ENCODE results near the gene BAIAP2L2. TPM values are rescaled to one million over a fixed set of nuclear protein-coding genes. Genes with fewer than 3 reads are reported as not detected.

The BAIAP2L2 gene
- total and polyA plus RNA-seq, 10 of the 15 experiments (the other 5 are each of a cell fraction or from before 2014, with no cell fraction given), result 0.08 to 0.38 (median 0.14) TPM; not detected in 6

GRCh38 chr22:38083931-38084631 is 26.4 kb downstream of the BAIAP2L2 start, which contains the start of gene SLC16A8:
SLC16A8 (minus strand) TSS chr22:38084184; CDS start chr22:38082873, 1,311 bp downstream.
- no peak within 1 kb of the TSS for H3K4me2 ChIP-seq (ENCODE audit: control insufficient read depth, insufficient read depth)
- CTCF ChIA-PET, result no interaction called here
- WGBS (ENCODE audit: insufficient coverage, insufficient replicate concordance, low lambda C conversion rate, missing lambda C conversion rate), result 41% methylated on average over 13 of the region's 16 CpGs
- BruUV-seq (replicated peaks), result no TSS peak
- no peak within 1 kb of the TSS for H3K4me3 ChIP-seq
- POLR2A ChIA-PET, result no interaction called here
- H2AFZ ChIP-seq (ENCODE audit: control insufficient read depth, low read depth, low read length), result no peak within 1 kb of the TSS
- H3K9ac ChIP-seq (ENCODE audit: control insufficient read depth, insufficient read depth, low read length), result no peak within 1 kb of the TSS
- no peaks in the 10 kb centered on the region for H3K36me3 ChIP-seq (ENCODE audit: control insufficient read depth in 2 of 2, insufficient read depth in 2 of 2, low read length in 1 of 2)
- in situ Hi-C loops (cut with MboI), result no loop called here
- no peaks in the 10 kb centered on the region for H3K9me3 ChIP-seq (replicated peaks; ENCODE audit: control insufficient read depth, insufficient read depth, low read length)
- intact Hi-C loops (cut with micrococcal nuclease; ENCODE audit: unreplicated experiment), result no loop called here
- no peaks in the 10 kb centered on the region for H3K4me1 ChIP-seq (ENCODE audit: control insufficient read depth, insufficient read depth, low read length)
- no peaks in the 10 kb centered on the region for H4K20me1 ChIP-seq (ENCODE audit: control insufficient read depth, insufficient read depth)
- DNase-seq (ENCODE audit: low read depth, low spot score), result no peak
- H3K27ac ChIP-seq (ENCODE audit: control insufficient read depth, insufficient read depth), result no peak within 1 kb of the TSS
- no peak for FAIRE-seq
- SMC1A ChIA-PET (ENCODE audit: uncharacterized antibody, unreplicated experiment), result no interaction called here
- TF ChIP-seq ETV6 (conservative IDR thresholded peaks at IDR 0.05 in 1 of 2, IDR thresholded peaks at IDR 0.05 in 1 of 2; ENCODE audit: borderline replicate concordance in 1 of 2, low read depth in 1 of 2), result no peak
- no peaks in the 10 kb centered on the region for H3K79me2 ChIP-seq (ENCODE audit: control insufficient read depth, insufficient read depth, low read length)
- RAD21 ChIA-PET (ENCODE audit: unreplicated experiment), result no interaction called here
- ATAC-seq, result no peak
- H3K27me3 ChIP-seq (replicated peaks in 1 of 2; ENCODE audit: control insufficient read depth in 2 of 2, insufficient read depth in 2 of 2, low read length in 1 of 2), result peaks cover 8 to 9% of the 10 kb centered on the region in 2 experiments; a peak in 3 of 4 replicates

- no peaks in the 10 kb centered on the region for H3K9me3 ChIP-seq (replicated peaks; ENCODE audit: control insufficient read depth, insufficient read depth, low read length)
- in situ Hi-C loops (cut with MboI) (no loop called here), intact Hi-C loops (cut with micrococcal nuclease; ENCODE audit: unreplicated experiment) (no loop called here)
- H3K4me2 ChIP-seq (ENCODE audit: control insufficient read depth, insufficient read depth), result no peak overlapping the region
- no peak overlapping the region for H3K9ac ChIP-seq (ENCODE audit: control insufficient read depth, insufficient read depth, low read length)
- ChIA-PET RAD21 (ENCODE audit: unreplicated experiment) (no interaction called here), POLR2A (no interaction called here), SMC1A (ENCODE audit: uncharacterized antibody, unreplicated experiment) (no interaction called here), CTCF (no interaction called here)
- H3K36me3 ChIP-seq (ENCODE audit: control insufficient read depth in 2 of 2, insufficient read depth in 2 of 2, low read length in 1 of 2), result no peaks in the 10 kb centered on the region
- no peaks in the 10 kb centered on the region for H3K4me1 ChIP-seq (ENCODE audit: control insufficient read depth, insufficient read depth, low read length)
- 62% methylated on average over 24 of the region's 24 CpGs for WGBS (ENCODE audit: insufficient coverage, insufficient replicate concordance, low lambda C conversion rate, missing lambda C conversion rate)
- FAIRE-seq, result no peak
- H2AFZ ChIP-seq (ENCODE audit: control insufficient read depth, low read depth, low read length), result no peak overlapping the region
- H3K79me2 ChIP-seq (ENCODE audit: control insufficient read depth, insufficient read depth, low read length), result no peaks in the 10 kb centered on the region
- no TSS peak for BruUV-seq (replicated peaks)
- no peak for DNase-seq (ENCODE audit: low read depth, low spot score)
- no peak for ATAC-seq
- no peak overlapping the region for H3K4me3 ChIP-seq
- no peak overlapping the region for H3K27ac ChIP-seq (ENCODE audit: control insufficient read depth, insufficient read depth)
- H4K20me1 ChIP-seq (ENCODE audit: control insufficient read depth, insufficient read depth), result no peaks in the 10 kb centered on the region
- peaks cover 8 to 9% of the 10 kb centered on the region in 2 experiments; a peak in 3 of 4 replicates for H3K27me3 ChIP-seq (replicated peaks in 1 of 2; ENCODE audit: control insufficient read depth in 2 of 2, insufficient read depth in 2 of 2, low read length in 1 of 2)
- TF ChIP-seq GABPA (IDR thresholded peaks at IDR 0.05; ENCODE audit: low read depth), result no peak
- no peak for TF ChIP-seq TAF1 (IDR thresholded peaks at IDR 0.05; ENCODE audit: borderline replicate concordance, low read depth, low read length)
- TF ChIP-seq ZBED1 (IDR thresholded peaks at IDR 0.05; ENCODE audit: borderline replicate concordance), result no peak
- no peak for TF ChIP-seq TCF12 (IDR thresholded peaks at IDR 0.05; ENCODE audit: low read depth, low read length)
- no peak for TF ChIP-seq STAT1 (conservative IDR thresholded peaks at IDR 0.05)
- no peak for TF ChIP-seq KDM1A (IDR thresholded peaks at IDR 0.05; ENCODE audit: borderline replicate concordance)
- TF ChIP-seq ZBTB11 (CRISPR knock-in tag; IDR thresholded peaks at IDR 0.05), result no peak
- no peak for TF ChIP-seq ATF7 (IDR thresholded peaks at IDR 0.05; ENCODE audit: low read depth)
- no peak for TF ChIP-seq MTA3 (IDR thresholded peaks at IDR 0.05; ENCODE audit: borderline replicate concordance, low read length)
Measured at GRCh38 chr22:38082986-38083710, 27.3 kb downstream of the BAIAP2L2 start.

All from GM12878 (cell line).